NCI-H748 (cell line): Measurements from ENCODE around the gene NEK3.
"Not testable (repeated sequence)": the region's sequence is repeated elsewhere in the genome, so short reads cannot be mapped to it uniquely, and the experiment has no call there.

ENCODE experiments used
- DNase-seq: peaks from one replicate; lab custom pipeline; 2025; ENCODE audit not compliant: unreplicated experiment; lab: John Stamatoyannopoulos, UW

Gene NEK3

GRCh38 chr13:52125547-52125946 lies 33.9 kb downstream of the NEK3 start:
- DNase-seq: no peak

- no peak for DNase-seq
Measured at GRCh38 chr13:52118595-52118994, 40.8 kb downstream of the NEK3 start.

- DNase-seq: no peak
Measured at GRCh38 chr13:52118095-52118494, 41.3 kb downstream of the NEK3 start.

- no peak for DNase-seq
Measured at GRCh38 chr13:52112591-52112990, 46.8 kb downstream of the NEK3 start.

GRCh38 chr13:52109116-52109670 lies 50.2 kb downstream of the NEK3 start:
- DNase-seq: no peak

GRCh38 chr13:52105841-52106240 lies 53.6 kb downstream of the NEK3 start:
- no peak for DNase-seq

- DNase-seq: no peak
Measured at GRCh38 chr13:52104624-52105023, 54.8 kb downstream of the NEK3 start.

GRCh38 chr13:52103386-52103785 lies 56.0 kb downstream of the NEK3 start:
- DNase-seq: no peak

GRCh38 chr13:52102423-52102822 lies 57.0 kb downstream of the NEK3 start:
- not testable (repeated sequence) for DNase-seq

- DNase-seq: no peak
Measured at GRCh38 chr13:52097197-52097596, 62.2 kb downstream of the NEK3 start.

GRCh38 chr13:52096748-52097147 lies 62.6 kb downstream of the NEK3 start:
- no peak for DNase-seq

GRCh38 chr13:52096062-52096461 lies 63.3 kb downstream of the NEK3 start:
- DNase-seq: no peak

- no peak for DNase-seq
Measured at GRCh38 chr13:52092087-52092486, 67.3 kb downstream of the NEK3 start.

- no peak for DNase-seq
Measured at GRCh38 chr13:52091473-52091872, 67.9 kb downstream of the NEK3 start.

- DNase-seq: no peak
Measured at GRCh38 chr13:52085421-52085820, 74.0 kb downstream of the NEK3 start.

- DNase-seq: not testable (repeated sequence)
Measured at GRCh38 chr13:52084981-52085380, 74.4 kb downstream of the NEK3 start.
